Embryonic facial prominence (tissue), 1 donor: ENCODE data around the gene RTKN.
"Not testable (repeated sequence)": the region's sequence is repeated elsewhere in the genome, so short reads cannot be mapped to it uniquely, and the experiment has no call there.

Experiments
- DNase-seq: peaks from one replicate; pipeline ENCODE4 v3.0.0-alpha.2; 2016; ENCODE audit errors: extremely low spot score

Gene RTKN

GRCh38 chr2:74439373-74439772, 2.4 kb downstream of the RTKN start:
- no peak for DNase-seq

- DNase-seq, result no peak
Observed at GRCh38 chr2:74438248-74438647, 3.5 kb downstream of the RTKN start.

- DNase-seq, result no peak
Observed at GRCh38 chr2:74436848-74437695, 4.7 kb downstream of the RTKN start.

- DNase-seq, result no peak
Observed at GRCh38 chr2:74436111-74436805, 5.5 kb downstream of the RTKN start.

GRCh38 chr2:74430502-74430901, 11.2 kb downstream of the RTKN start:
- DNase-seq, result no peak

GRCh38 chr2:74429487-74430451, 12.0 kb downstream of the RTKN start:
- no peak for DNase-seq

- no peak for DNase-seq
Observed at GRCh38 chr2:74428675-74429074, 13.1 kb downstream of the RTKN start.

- DNase-seq, result no peak
Observed at GRCh38 chr2:74427551-74427950, 14.2 kb downstream of the RTKN start.

- DNase-seq, result no peak
Observed at GRCh38 chr2:74426181-74426758, 15.5 kb downstream of the RTKN start.

- no peak for DNase-seq
Observed at GRCh38 chr2:74425523-74425922, 16.2 kb downstream of the RTKN start.

- DNase-seq, result no peak
Observed at GRCh38 chr2:74424995-74425406, 16.7 kb downstream of the RTKN start.

- DNase-seq, result no peak
Observed at GRCh38 chr2:74424139-74424992, 17.4 kb downstream of the RTKN start.

- no peak for DNase-seq
Observed at GRCh38 chr2:74423231-74424095, 18.3 kb downstream of the RTKN start.

GRCh38 chr2:74421221-74421870, 20.4 kb downstream of the RTKN start, which contains the start of the genes C2orf81 and WDR54:
C2orf81 (minus strand) TSS chr2:74421619; CDS start chr2:74421560, 59 bp downstream.
WDR54 (plus strand) TSS chr2:74421730; CDS start chr2:74422154, 424 bp downstream.
- peak; percentile 42 for DNase-seq

- DNase-seq, result not testable (repeated sequence)
Observed at GRCh38 chr2:74420443-74421103, 21.2 kb downstream of the RTKN start.

GRCh38 chr2:74420006-74420405, 21.7 kb downstream of the RTKN start:
- no peak for DNase-seq

- no peak for DNase-seq
Observed at GRCh38 chr2:74419345-74419744, 22.4 kb downstream of the RTKN start.

GRCh38 chr2:74418312-74418711, 23.4 kb downstream of the RTKN start:
- DNase-seq, result no peak
